Measurements from ENCODE around the gene GATM. TPM values are rescaled to one million over a fixed set of nuclear protein-coding genes. Genes with fewer than 3 reads are reported as not detected.

GATM gene
- total and polyA plus RNA-seq, 12 donors = 3.6 to 73.2 (median 25.8) TPM

- no peak overlapping the region for H3K4me3 ChIP-seq
- no peak for DNase-seq
- peaks cover 0 to 16% of the 10 kb centered on the region in 2 donors for H3K4me1 ChIP-seq (replicated peaks in 1 of 2)
- H3K36me3 ChIP-seq (replicated peaks in 1 of 2) = no peaks in the 10 kb centered on the region
- no peaks in the 10 kb centered on the region for H3K27me3 ChIP-seq
- TF ChIP-seq, protein P1, sequence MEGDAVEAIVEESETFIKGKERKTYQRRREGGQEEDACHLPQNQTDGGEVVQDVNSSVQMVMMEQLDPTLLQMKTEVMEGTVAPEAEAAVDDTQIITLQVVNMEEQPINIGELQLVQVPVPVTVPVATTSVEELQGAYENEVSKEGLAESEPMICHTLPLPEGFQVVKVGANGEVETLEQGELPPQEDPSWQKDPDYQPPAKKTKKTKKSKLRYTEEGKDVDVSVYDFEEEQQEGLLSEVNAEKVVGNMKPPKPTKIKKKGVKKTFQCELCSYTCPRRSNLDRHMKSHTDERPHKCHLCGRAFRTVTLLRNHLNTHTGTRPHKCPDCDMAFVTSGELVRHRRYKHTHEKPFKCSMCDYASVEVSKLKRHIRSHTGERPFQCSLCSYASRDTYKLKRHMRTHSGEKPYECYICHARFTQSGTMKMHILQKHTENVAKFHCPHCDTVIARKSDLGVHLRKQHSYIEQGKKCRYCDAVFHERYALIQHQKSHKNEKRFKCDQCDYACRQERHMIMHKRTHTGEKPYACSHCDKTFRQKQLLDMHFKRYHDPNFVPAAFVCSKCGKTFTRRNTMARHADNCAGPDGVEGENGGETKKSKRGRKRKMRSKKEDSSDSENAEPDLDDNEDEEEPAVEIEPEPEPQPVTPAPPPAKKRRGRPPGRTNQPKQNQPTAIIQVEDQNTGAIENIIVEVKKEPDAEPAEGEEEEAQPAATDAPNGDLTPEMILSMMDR (IDR thresholded peaks at IDR 0.05) = no peak
- TF ChIP-seq POLR2A (IDR thresholded peaks at IDR 0.05) = no peak
- no peaks in the 10 kb centered on the region for H3K9me3 ChIP-seq (replicated peaks in 1 of 3)
- no peak overlapping the region for H3K27ac ChIP-seq
- intact Hi-C loops (cut with DNase I) = no loop called here
Observed at GRCh38 chr15:45389351-45389750, 11.0 kb upstream of the GATM start.

GRCh38 chr15:45387380-45388007, 9.2 kb upstream of the GATM start:
- intact Hi-C loops (cut with DNase I) = no loop called here
- H3K9me3 ChIP-seq (replicated peaks in 1 of 3) = no peaks in the 10 kb centered on the region
- WGBS, 4 donors = 50 to 75% (median 69%) methylated on average over 1 of the region's 1 CpG
- H3K4me3 ChIP-seq = no peak overlapping the region
- no peak overlapping the region for H3K27ac ChIP-seq
- TF ChIP-seq POLR2A (IDR thresholded peaks at IDR 0.05) = no peak
- TF ChIP-seq, protein P1 (IDR thresholded peaks at IDR 0.05) = no peak
- H3K27me3 ChIP-seq = no peaks in the 10 kb centered on the region
- DNase-seq = no peak
- no peaks in the 10 kb centered on the region for H3K36me3 ChIP-seq (replicated peaks in 1 of 2)
- H3K4me1 ChIP-seq (replicated peaks in 1 of 2) = peaks cover 0 to 16% of the 10 kb centered on the region in 2 donors

GRCh38 chr15:45386974-45387373, 8.6 kb upstream of the GATM start:
- intact Hi-C loops (cut with DNase I) = no loop called here
- no peaks in the 10 kb centered on the region for H3K9me3 ChIP-seq (replicated peaks in 1 of 3)
- peaks cover 0 to 16% of the 10 kb centered on the region in 2 donors for H3K4me1 ChIP-seq (replicated peaks in 1 of 2)
- H3K4me3 ChIP-seq = no peak overlapping the region
- no peaks in the 10 kb centered on the region for H3K27me3 ChIP-seq
- DNase-seq = no peak
- H3K27ac ChIP-seq = peak overlapping the region in 1 of 5 donors; percentile 8
- H3K36me3 ChIP-seq (replicated peaks in 1 of 2) = no peaks in the 10 kb centered on the region
- TF ChIP-seq, protein P1 (IDR thresholded peaks at IDR 0.05) = no peak
- TF ChIP-seq POLR2A (IDR thresholded peaks at IDR 0.05) = no peak
- WGBS, 4 donors = 82 to 90% (median 85%) methylated on average over 1 of the region's 1 CpG

DNA sequence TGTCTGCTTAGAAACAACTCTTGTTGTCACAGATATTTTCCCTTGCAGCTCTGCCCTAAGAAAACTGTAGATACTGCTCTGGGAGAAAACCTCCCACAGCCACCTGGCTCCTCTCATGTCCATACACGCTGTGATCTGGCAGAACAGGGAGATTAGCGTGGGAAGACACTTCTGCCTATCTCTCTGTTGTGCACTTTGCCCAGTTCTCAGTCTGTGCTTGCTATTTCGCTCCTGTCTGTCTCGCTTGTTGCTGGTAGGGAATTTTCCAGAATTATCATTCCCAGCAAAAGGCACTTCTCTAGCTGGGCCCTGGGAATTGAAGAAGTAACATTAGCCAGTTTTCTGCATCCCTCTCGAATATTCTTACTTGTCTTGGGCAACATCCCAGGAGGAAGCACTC, 8.1 kb upstream of the GATM start:
- TF ChIP-seq, protein P1 (IDR thresholded peaks at IDR 0.05) = no peak
- TF ChIP-seq POLR2A (IDR thresholded peaks at IDR 0.05) = no peak
- H3K27me3 ChIP-seq = no peaks in the 10 kb centered on the region
- H3K36me3 ChIP-seq (replicated peaks in 1 of 2) = no peaks in the 10 kb centered on the region
- DNase-seq = no peak
- H3K27ac ChIP-seq = peak overlapping the region in 1 of 5 donors; percentile 8
- 64 to 73% (median 68%) methylated on average over 5 of the region's 5 CpGs for WGBS, 4 donors
- H3K4me1 ChIP-seq (replicated peaks in 1 of 2) = peaks cover 0 to 16% of the 10 kb centered on the region in 2 donors
- no peak overlapping the region for H3K4me3 ChIP-seq
- H3K9me3 ChIP-seq (replicated peaks in 1 of 3) = no peaks in the 10 kb centered on the region
- intact Hi-C loops (cut with DNase I) = no loop called here

Data from adrenal gland (tissue), 12 donors.